Mammary epithelial cell (primary cell): ENCODE measurements around the gene BCL2A1.

Experiments
- EZH2 ChIP-seq: IDR thresholded peaks from 2 replicates; pipeline ENCODE4 v1.6.1; 2012; ENCODE audit warnings: low read length, inconsistent platforms, borderline replicate concordance
- TF ChIP-seq, protein P1 (sequence below), 2 donors: IDR thresholded peaks in 1 of 2; conservative IDR thresholded peaks in 1 of 2; 2 replicates each; pipeline ENCODE4 v1.5.1; 2011 to 2012; ENCODE audit warnings: inconsistent platforms in 2 of 2, low read length in 2 of 2, mild to moderate bottlenecking in 2 of 2, control low read depth in 1 of 2, low read depth in 1 of 2; ENCODE audit not compliant: insufficient read depth in 1 of 2; ENCODE audit errors: extremely low read depth in 1 of 2

DNA sequence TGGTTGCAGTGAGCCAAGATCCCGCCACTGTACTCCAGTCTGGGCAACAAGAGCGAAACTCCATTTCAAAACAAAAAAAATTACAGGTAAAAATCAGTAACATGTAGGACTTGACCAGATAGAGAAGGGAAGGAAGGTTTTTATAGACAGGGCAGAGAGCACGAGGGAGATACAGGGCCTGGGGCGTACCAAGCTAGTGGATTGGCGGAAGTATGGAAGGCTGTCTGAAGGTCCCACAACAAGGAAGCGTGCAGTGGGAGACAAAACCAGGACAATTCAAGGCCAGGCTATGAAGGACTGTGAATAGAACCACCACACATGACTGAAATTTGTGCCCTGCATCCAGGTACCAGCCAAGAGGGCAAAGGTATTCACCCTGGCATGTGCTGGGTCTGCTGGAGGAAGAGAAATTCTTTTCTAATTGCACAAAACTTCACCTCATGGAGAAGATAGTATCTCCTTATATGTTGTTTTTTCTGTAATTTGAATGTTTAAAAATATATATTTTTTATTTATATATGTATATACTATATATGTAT is 33.0 kb upstream of the BCL2A1 start:
- TF ChIP-seq, protein P1, sequence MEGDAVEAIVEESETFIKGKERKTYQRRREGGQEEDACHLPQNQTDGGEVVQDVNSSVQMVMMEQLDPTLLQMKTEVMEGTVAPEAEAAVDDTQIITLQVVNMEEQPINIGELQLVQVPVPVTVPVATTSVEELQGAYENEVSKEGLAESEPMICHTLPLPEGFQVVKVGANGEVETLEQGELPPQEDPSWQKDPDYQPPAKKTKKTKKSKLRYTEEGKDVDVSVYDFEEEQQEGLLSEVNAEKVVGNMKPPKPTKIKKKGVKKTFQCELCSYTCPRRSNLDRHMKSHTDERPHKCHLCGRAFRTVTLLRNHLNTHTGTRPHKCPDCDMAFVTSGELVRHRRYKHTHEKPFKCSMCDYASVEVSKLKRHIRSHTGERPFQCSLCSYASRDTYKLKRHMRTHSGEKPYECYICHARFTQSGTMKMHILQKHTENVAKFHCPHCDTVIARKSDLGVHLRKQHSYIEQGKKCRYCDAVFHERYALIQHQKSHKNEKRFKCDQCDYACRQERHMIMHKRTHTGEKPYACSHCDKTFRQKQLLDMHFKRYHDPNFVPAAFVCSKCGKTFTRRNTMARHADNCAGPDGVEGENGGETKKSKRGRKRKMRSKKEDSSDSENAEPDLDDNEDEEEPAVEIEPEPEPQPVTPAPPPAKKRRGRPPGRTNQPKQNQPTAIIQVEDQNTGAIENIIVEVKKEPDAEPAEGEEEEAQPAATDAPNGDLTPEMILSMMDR (conservative IDR thresholded peaks at IDR 0.05 in 1 of 2, IDR thresholded peaks at IDR 0.05 in 1 of 2; ENCODE audit: extremely low read depth in 1 of 2, insufficient read depth in 1 of 2, low read depth in 1 of 2, low read length in 2 of 2): no peak
- TF ChIP-seq EZH2: no peak
